Mesenteric fat pad (tissue), 1 donor: ENCODE results near the gene ZSCAN22. TPM values are rescaled to one million over a fixed set of nuclear protein-coding genes. Genes with fewer than 3 reads are reported as not detected.
A peak's percentile ranks its signal among the peaks of the same experiment; 100 is the strongest.

Experiments
- DNase-seq: peaks from one replicate; pipeline ENCODE4 v3.0.0-alpha.2; 2020; ENCODE audit warnings: low spot score
- total RNA-seq: library from RNA; stranded (reverse); fragmentation: NEBNext Ultra II Directional; extraction: Animal tissue kit (Norgen Biotek cat#: 25700); gene quantifications from one replicate; pipeline ENCODE4 v1.2.1, GENCODE V29; 2021
- donor health status: DM: yes; HTN: yes; CAD: no.

The ZSCAN22 gene
- total RNA-seq, 1 donor from 2014 or later, result 2.5 TPM

- no peak for DNase-seq
Measured at GRCh38 chr19:58350871-58351557, 24.2 kb downstream of the ZSCAN22 start.

- DNase-seq, result no peak
Measured at GRCh38 chr19:58351558-58351878, 24.7 kb downstream of the ZSCAN22 start.

DNA sequence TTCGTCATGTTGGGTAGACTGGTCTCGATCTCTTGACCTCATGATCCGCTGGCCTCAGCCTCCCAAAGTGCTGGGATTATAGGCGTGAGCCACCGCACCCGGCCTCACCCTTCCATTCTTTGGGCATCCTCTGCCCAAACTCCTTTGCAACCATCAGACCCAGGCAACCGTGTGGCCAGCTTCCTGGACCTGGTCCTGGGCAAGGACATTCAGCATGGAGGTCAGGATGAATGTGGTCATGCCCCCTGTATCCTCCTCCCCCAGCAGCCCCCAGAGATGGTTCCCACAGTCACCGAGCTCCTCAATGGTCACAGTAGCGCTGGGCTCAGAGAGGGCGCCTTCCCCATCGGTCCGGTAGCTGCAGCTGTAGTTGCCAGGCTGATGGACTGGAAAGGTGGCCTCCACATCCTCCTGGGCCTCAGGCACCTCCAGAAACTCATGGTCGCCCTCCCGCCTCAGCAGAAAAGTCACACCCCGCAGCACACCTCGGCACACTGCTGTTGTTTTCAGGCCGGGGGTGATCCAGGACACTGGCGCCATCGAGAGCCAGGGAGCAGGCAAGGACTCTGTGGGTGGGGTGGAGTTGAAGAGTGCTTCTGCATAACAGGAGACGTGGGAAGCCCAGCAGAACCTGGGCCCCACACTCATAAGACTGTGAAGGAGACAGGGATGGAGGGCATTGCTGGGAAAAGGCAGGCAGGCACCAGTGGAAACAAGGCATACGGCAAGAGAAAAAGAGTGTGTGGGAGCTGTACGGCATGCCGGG is 25.4 kb downstream of the ZSCAN22 start:
- DNase-seq, result no peak

GRCh38 chr19:58352760-58353671 is 26.2 kb downstream of the ZSCAN22 start, which contains the start of gene A1BG:
A1BG (minus strand) TSS chr19:58353492; CDS start chr19:58353437, 55 bp downstream.
- DNase-seq, result no peak

DNA sequence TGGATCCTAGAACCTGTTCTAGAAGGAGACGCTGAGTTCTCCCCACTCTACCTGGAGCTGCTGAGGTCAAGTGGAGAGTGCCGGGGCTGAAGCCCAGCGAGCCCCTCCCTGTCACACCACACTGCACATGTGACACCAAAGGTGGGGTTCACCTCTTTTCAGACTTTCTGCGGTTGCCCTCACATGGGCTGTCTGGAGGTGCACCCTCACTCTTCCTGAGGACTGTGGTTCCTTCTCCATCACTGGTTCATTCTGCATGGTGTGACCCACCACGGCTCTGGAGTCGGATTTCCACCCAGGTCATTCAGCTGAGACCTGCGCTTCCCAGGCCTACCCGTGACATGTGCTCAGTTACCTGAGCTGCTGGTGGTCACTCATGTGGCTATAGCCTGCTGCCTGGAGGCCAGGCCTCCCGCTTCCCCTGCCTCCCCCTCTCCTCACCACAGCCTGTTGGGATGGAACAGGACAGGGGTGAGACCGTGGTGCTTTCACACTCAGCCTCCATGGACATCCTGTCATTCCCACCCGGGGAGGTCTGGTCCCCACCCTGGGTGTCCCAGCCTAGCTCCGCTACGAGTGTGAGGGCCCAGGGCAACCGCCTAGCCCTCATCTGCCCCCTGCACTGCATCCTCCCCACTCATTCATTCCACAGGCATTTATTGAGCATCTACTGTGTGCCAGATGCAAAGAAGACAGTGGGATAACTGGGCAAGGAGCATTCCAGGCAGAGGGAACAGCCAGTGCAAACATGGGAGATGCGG is 27.1 kb downstream of the ZSCAN22 start:
- DNase-seq, result no peak

GRCh38 chr19:58354478-58355030 is 27.8 kb downstream of the ZSCAN22 start:
- DNase-seq, result no peak

- DNase-seq, result no peak
Measured at GRCh38 chr19:58355215-58355796, 28.5 kb downstream of the ZSCAN22 start.

- no peak for DNase-seq
Measured at GRCh38 chr19:58355908-58356765, 29.3 kb downstream of the ZSCAN22 start.

- no peak for DNase-seq
Measured at GRCh38 chr19:58356766-58357480, 30.1 kb downstream of the ZSCAN22 start.

DNA sequence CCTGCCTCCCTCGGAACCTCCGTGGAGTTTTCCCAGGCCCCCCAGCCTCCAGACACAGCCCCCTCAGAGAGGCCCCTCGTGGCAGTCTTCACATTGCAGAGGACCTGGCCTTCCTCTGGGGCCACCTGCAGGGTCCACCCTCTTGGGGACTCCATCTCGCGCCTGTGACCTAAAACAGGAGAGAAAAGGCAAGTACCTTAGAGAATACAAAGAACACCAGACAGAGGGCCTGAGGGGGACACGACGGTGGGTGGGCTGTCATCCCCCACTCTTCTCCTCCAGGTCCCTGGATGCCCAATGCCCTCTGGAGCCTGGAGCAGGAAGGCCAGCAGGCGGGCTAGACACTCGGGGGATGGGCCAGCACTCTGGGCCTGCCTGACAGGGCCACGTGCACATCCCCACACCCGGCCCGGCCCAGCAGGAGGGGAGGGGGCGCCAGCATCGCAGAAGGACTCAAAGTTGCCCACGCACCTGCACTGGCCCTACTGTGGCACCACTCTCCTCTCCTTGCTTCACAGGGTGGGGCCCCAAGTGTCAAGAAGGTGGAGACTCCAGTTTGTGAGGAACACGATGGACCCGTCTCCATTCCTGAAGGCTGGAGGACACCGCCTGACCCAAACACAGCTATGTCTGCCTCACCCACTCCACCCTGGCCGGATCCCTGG is 30.8 kb downstream of the ZSCAN22 start:
- DNase-seq, result no peak

DNA sequence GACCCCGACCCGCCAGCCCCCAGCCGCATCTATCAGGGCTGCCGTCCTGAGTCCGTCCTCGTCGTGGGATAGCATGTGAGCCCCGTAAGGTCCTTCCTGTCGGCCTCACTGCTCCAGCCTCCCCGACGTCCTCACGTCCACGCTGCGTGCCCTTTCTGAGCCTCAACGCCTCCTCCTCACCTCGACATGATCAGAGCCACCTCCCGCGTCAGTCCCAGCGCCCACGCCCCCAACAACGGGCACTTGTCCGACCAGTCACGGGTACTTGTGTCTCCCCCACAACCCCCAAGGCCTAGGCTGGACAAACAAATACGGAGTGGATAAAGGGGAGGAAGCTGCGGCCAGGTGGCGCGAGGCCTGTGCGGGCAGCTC is 35.1 kb downstream of the ZSCAN22 start:
- DNase-seq, result peak; percentile 89

- DNase-seq, result peak; percentile 99
Measured at GRCh38 chr19:58362272-58362994, 35.6 kb downstream of the ZSCAN22 start, which contains the start of gene ZNF497. ZNF497 (minus strand) TSS chr19:58362751; CDS start chr19:58357635, 5,116 bp downstream.

DNA sequence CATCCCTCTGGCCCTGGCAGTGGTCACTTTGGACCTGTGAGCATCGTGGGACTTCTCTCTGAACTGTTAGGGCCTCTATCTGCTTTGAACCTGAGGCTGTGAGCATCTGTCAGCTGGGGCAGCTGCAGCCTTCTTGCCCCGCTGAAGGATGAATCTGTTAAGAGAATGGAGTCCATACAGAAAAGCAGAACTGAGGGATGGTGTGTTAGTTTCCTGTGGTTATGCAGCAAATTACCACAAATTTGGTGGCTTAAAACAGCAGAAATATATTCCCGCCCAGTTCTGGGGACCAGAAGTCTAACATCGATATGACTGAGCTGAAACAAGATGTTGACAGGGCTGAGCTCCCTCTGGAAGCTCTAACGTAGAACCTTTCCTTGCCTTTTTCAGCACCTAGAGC is 37.4 kb downstream of the ZSCAN22 start:
- no peak for DNase-seq

DNA sequence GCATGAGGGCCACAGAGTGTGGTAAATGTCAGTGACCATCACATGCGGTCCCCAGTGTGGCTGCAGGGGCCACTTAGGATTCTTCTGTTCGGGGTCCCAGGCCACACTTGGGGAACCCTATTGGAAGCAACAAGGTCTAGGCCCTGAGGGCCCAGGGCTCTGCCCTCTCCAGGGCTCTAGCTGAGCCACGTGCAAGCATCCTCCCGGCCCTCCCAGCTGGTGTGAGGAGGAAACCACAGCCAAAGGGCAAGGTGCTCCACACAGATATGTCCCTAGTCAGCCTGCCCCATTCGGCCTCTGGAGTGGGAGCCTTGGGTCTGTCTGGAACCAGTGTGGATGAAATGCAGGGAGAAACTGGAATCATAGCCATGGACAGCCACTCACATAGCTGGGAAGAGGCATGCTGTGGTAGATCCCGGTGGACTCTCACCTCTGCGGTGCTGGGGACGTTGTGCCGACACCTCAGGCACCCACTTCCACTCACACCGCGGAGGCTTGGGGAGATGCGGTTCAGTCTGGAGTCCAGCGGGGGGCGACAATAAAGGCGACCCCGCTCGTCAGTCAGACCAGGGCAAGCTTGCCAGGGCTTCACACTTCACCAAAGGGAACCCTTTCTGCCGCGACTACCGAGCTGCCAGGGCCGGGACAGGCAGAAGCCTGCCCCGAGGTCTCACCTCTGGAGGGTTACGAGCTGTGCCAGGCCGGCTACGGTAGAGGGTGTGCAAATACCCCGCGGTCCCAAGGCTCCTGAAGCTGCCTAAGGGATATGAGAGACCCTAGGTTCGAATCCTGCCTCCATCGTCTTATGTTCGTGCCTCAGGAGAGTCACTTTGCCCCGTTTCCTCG is 40.0 kb downstream of the ZSCAN22 start:
- DNase-seq, result no peak

DNA sequence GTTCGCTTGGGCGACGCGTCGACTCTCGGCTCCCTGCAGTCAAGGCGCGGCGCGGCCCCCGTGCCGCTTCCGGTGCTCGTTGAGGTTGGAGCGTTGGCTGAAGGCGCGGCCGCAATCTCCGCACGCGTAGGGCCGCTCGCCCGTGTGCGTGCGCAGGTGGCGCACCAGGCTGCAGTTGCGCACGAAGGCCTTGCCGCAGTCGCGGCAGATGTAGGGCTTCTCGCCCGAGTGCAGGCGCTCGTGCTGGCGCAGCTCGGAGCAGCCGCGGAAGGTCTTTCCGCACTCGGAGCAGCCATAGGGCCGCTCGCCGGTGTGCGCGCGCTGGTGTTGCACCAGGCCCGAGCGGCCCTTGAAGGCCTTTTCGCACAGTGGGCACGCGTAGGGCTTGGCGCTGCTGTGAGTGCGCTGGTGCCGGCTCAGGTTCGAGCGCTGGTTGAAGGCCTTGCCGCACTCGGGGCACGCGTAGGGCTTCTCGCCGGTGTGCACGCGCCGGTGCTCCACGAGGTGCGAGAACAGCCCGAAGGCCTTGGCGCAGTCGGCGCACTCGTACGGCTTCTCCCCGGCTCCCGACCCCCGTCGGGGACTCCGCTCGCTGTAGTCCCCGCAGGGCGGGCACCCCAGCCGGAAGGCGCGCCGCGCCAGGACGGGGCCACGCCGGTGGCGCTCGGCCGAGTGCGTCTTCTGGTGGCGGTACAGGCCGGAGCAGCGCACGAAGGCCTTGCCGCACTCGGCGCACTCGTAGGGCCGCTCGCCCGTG is 41.1 kb downstream of the ZSCAN22 start:
- no peak for DNase-seq
